Smooth muscle cell (in vitro differentiated cells): ENCODE data around the gene FAM151A. TPM values are rescaled to one million over a fixed set of nuclear protein-coding genes. Genes with fewer than 3 reads are reported as not detected.

ENCODE experiments used
- DNase-seq: peaks from one replicate; lab custom pipeline; 2025; ENCODE audit not compliant: unreplicated experiment; lab: John Stamatoyannopoulos, UW
- H2AFZ ChIP-seq: fragments of 200-600 bp; sonication (generic); 2 replicates; pipeline ENCODE4 v1.6.0; 2016; ENCODE audit warnings: antibody characterized with exemption, low read depth, mild to moderate bottlenecking
- H3F3A ChIP-seq: fragments of 200-600 bp; sonication (generic); 2 replicates; pipeline ENCODE4 v1.6.0; 2017; ENCODE audit warnings: antibody characterized with exemption, low read depth
- H3K27ac ChIP-seq: fragments of 200-600 bp; sonication (generic); 2 replicates; pipeline ENCODE4 v1.5.1; 2016; ENCODE audit warnings: low read depth, mild to moderate bottlenecking
- H3K27me3 ChIP-seq: fragments of 200-600 bp; sonication (generic); 2 replicates; pipeline ENCODE4 v1.6.1; 2016; ENCODE audit warnings: low read depth, mild to moderate bottlenecking
- H3K36me3 ChIP-seq: fragments of 200-600 bp; sonication (generic); 2 replicates; pipeline ENCODE4 v1.5.1; 2016; ENCODE audit warnings: low read depth
- H3K4me1 ChIP-seq: fragments of 200-600 bp; sonication (generic); 2 replicates; pipeline ENCODE4 v1.5.1; 2016; ENCODE audit warnings: low read depth
- H3K4me2 ChIP-seq: fragments of 200-600 bp; sonication (generic); 2 replicates; pipeline ENCODE4 v1.6.0; 2016; ENCODE audit warnings: mild to moderate bottlenecking
- H3K4me3 ChIP-seq: fragments of 200-600 bp; sonication (generic); 2 replicates; pipeline ENCODE4 v1.5.1; 2016; ENCODE audit warnings: mild to moderate bottlenecking
- H3K79me2 ChIP-seq: fragments of 200-600 bp; sonication (generic); 2 replicates; pipeline ENCODE4 v1.6.0; 2016; ENCODE audit warnings: low read depth, mild to moderate bottlenecking
- H3K9ac ChIP-seq: fragments of 200-600 bp; sonication (generic); 2 replicates; pipeline ENCODE4 v1.6.0; 2016; ENCODE audit warnings: low read depth
- H3K9me3 ChIP-seq: fragments of 200-600 bp; sonication (generic); replicated peaks from 2 replicates; pipeline ENCODE4 v1.5.1; 2016; ENCODE audit warnings: low read depth
- H4K20me1 ChIP-seq: fragments of 200-600 bp; sonication (generic); 2 replicates; pipeline ENCODE4 v1.6.0; 2016; ENCODE audit warnings: low read depth
- WGBS: methylation state at CpG from one replicate; pipeline ENCODE4 v1.1.7; 2016; ENCODE audit warnings: low lambda C conversion rate; 5-methylcytosine and 5-hydroxymethylcytosine counted together
- polyA plus RNA-seq: library from polyadenylated mRNA; unstranded; fragments of >200 nt; fragmentation: Nextera tagmentation; extraction: Ambion mirVana; gene quantifications from 2 replicates; pipeline ENCODE4 v1.2.1, GENCODE V29; 2016
- total RNA-seq: library from RNA; depleted of rRNA; stranded (reverse); fragments of >200 nt; gene quantifications from 2 replicates; pipeline ENCODE4 v1.2.3, GENCODE V29; 2014
- TF ChIP-seq, protein P1 (sequence below): fragments of 200-600 bp; sonication (generic); IDR thresholded peaks from 2 replicates; pipeline ENCODE4 v1.5.1; 2017; ENCODE audit warnings: borderline replicate concordance, mild to moderate bottlenecking, antibody characterized with exemption; ENCODE audit not compliant: insufficient read depth, poor library complexity, severe bottlenecking

The FAM151A gene
- total and polyA plus RNA-seq, 2 experiments from 2014 or later = not detected

DNA sequence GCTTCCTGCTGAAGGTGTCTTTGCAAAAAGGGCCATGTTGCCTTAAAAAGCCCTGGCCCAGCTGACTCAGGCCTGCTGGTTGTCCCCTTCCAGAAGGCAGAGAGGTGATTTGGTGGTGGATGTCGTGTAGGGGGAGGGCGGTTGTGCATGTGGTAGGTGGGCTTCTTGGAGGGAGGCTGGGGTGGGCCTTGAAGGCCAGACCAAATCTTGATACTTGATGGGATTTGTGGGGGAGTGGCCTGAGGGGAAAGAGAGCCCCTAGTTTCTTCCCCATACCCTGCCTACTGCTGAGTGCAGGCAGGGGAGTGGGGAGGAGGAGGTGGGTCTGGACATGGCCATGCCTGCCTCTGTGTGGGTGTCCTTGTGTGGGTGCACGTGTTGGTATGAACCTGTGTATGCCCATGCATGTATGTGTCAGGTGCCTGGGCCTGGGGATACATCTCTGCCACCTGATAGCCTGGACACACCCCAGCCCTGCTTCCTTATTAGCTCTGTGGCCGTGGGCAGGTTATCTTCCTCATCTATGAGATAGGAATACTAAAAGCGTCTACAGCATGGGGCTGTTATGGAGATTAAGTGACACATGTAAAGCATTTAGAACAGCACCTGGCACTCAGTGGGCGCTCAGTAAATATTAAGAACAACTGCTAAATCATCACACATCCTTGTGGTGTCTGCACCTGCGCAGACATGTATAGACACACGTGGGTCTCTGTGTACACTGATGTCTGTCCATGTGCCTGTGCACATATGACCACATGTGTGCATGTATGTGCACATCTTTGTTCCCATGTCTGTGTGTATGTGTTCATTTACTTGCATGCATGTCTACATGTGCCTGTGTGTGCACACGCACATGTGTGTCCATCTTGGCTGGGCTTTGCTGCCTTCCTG is 17.0 kb downstream of the FAM151A start:
- no peaks in the 10 kb centered on the region for H3K9me3 ChIP-seq
- H4K20me1 ChIP-seq = no peaks in the 10 kb centered on the region
- no peaks in the 10 kb centered on the region for H3K79me2 ChIP-seq
- no peak overlapping the region for H3K27ac ChIP-seq
- no peak overlapping the region for H3K4me3 ChIP-seq
- no peaks in the 10 kb centered on the region for H3F3A ChIP-seq
- H3K4me2 ChIP-seq = no peak overlapping the region
- no peaks in the 10 kb centered on the region for H3K27me3 ChIP-seq
- H3K4me1 ChIP-seq = no peaks in the 10 kb centered on the region
- no peak overlapping the region for H2AFZ ChIP-seq
- TF ChIP-seq, protein P1, sequence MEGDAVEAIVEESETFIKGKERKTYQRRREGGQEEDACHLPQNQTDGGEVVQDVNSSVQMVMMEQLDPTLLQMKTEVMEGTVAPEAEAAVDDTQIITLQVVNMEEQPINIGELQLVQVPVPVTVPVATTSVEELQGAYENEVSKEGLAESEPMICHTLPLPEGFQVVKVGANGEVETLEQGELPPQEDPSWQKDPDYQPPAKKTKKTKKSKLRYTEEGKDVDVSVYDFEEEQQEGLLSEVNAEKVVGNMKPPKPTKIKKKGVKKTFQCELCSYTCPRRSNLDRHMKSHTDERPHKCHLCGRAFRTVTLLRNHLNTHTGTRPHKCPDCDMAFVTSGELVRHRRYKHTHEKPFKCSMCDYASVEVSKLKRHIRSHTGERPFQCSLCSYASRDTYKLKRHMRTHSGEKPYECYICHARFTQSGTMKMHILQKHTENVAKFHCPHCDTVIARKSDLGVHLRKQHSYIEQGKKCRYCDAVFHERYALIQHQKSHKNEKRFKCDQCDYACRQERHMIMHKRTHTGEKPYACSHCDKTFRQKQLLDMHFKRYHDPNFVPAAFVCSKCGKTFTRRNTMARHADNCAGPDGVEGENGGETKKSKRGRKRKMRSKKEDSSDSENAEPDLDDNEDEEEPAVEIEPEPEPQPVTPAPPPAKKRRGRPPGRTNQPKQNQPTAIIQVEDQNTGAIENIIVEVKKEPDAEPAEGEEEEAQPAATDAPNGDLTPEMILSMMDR = no peak
- DNase-seq = no peak
- 90% methylated on average over 9 of the region's 9 CpGs for WGBS
- no peaks in the 10 kb centered on the region for H3K36me3 ChIP-seq
- H3K9ac ChIP-seq = no peak overlapping the region

DNA sequence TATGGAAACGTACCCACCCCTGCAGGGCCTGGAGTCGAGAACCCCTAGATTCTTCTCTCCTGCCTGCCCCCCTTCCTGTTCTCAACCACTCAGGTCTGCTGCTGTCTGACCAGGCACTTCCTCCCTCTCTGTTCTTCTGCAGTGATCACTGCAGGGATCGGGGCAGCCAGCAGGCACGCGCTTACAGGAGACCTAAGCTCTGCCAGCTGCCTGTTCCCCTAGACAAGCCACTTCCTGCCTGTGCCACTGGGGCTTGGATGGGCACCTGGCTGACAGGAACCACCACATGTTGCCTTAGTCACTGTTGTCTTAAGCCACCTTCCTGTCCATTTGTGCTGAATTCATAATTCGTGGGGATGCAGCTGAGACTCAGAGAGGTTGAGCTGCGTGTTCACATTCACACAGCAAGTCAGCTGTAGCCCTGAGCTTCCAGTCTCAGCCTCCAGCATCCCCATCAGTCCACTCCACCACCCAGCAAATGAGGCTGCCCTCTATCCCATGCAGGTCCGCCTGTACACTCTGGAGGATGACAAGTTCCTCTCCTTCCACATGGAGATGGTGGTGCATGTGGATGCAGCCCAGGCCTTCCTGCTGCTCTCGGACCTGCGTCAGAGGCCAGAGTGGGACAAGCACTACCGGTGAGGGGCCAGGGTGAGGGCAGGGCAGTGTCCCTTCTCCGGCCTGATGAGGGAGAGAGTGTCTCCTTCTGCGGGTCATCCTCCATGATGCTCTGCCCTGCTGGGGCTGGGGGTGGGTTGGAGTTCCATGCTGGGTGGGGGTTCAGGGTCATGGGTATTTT is 18.6 kb downstream of the FAM151A start:
- Histone ChIP-seq H3K9me3 (no peaks in the 10 kb centered on the region), H4K20me1 (no peaks in the 10 kb centered on the region), H3K27ac (no peak overlapping the region), H3K4me1 (no peaks in the 10 kb centered on the region), H3K79me2 (no peaks in the 10 kb centered on the region), H3K4me2 (no peak overlapping the region), H3K36me3 (no peaks in the 10 kb centered on the region), H2AFZ (no peak overlapping the region), H3K27me3 (no peaks in the 10 kb centered on the region), H3K9ac (no peak overlapping the region), H3F3A (no peaks in the 10 kb centered on the region), H3K4me3 (no peak overlapping the region)
- WGBS = 91% methylated on average over 13 of the region's 13 CpGs
- no peak for DNase-seq
- TF ChIP-seq, protein P1 = no peak

DNA sequence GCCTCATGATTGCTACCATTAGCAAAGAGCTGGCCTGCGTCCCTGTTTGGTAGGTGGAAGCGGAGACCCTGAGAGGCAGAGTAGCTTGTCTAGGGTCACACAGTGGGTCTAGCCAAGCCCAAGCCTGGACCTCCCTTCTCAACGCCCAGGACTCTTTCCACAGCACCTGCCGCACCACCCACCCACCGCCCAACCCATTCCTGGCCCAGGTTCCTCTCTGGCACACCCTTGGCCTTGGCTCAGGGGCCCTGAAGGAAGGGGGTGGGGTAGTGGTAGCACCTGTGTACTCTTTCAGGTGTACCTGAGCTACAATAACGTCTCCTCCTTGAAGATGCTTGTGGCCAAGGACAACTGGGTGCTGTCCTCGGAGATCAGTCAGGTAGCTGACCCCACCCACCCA is 19.3 kb downstream of the FAM151A start:
- Histone ChIP-seq H3K9ac (no peak overlapping the region), H3K4me2 (no peak overlapping the region), H3K27me3 (no peaks in the 10 kb centered on the region), H2AFZ (no peak overlapping the region), H3K36me3 (no peaks in the 10 kb centered on the region), H4K20me1 (no peaks in the 10 kb centered on the region), H3K4me1 (no peaks in the 10 kb centered on the region), H3K9me3 (no peaks in the 10 kb centered on the region), H3F3A (no peaks in the 10 kb centered on the region), H3K79me2 (no peaks in the 10 kb centered on the region), H3K27ac (no peak overlapping the region), H3K4me3 (no peak overlapping the region)
- WGBS = 94% methylated on average over 7 of the region's 7 CpGs
- TF ChIP-seq, protein P1 = no peak
- DNase-seq = no peak
